ENCODE data around the gene BBS2.

The BBS2 gene

GRCh38 chr16:56542039-56542438 is 22.2 kb upstream of the BBS2 start:
- no peak for DNase-seq (ENCODE audit: low spot score)
- H3K4me1 ChIP-seq (ENCODE audit: insufficient read depth, poor library complexity, severe bottlenecking), result peaks cover 5% of the 10 kb centered on the region
- no peak for TF ChIP-seq CTCF (IDR thresholded peaks at IDR 0.05; ENCODE audit: poor library complexity, severe bottlenecking)

GRCh38 chr16:56539656-56540055 is 19.8 kb upstream of the BBS2 start:
- ATAC-seq (ENCODE audit: low read depth), result no peak
- Histone ChIP-seq H3K4me3 (ENCODE audit: severe bottlenecking) (no peak overlapping the region), H3K9me3 (ENCODE audit: severe bottlenecking) (no peaks in the 10 kb centered on the region), H3K27me3 (ENCODE audit: insufficient read depth, poor library complexity, severe bottlenecking) (no peaks in the 10 kb centered on the region), H3K27ac (ENCODE audit: poor library complexity, severe bottlenecking) (no peak overlapping the region), H3K4me1 (ENCODE audit: insufficient read depth, poor library complexity, severe bottlenecking) (no peaks in the 10 kb centered on the region), H3K36me3 (ENCODE audit: low read depth) (no peaks in the 10 kb centered on the region)
- DNase-seq (ENCODE audit: low spot score), result no peak
- TF ChIP-seq CTCF (IDR thresholded peaks at IDR 0.05; ENCODE audit: poor library complexity, severe bottlenecking), result no peak

More at GRCh38 chr16:56542039-56542438, 22.2 kb upstream of the BBS2 start:
- H3K27ac ChIP-seq (ENCODE audit: poor library complexity, severe bottlenecking), result no peak overlapping the region
- H3K9me3 ChIP-seq (ENCODE audit: severe bottlenecking), result no peaks in the 10 kb centered on the region
- no peak for ATAC-seq (ENCODE audit: low read depth)
- H3K27me3 ChIP-seq (ENCODE audit: insufficient read depth, poor library complexity, severe bottlenecking), result no peaks in the 10 kb centered on the region
- H3K36me3 ChIP-seq (ENCODE audit: low read depth), result no peaks in the 10 kb centered on the region
- no peak overlapping the region for H3K4me3 ChIP-seq (ENCODE audit: severe bottlenecking)

GRCh38 chr16:56538331-56538730 is 18.5 kb upstream of the BBS2 start:
- ATAC-seq (ENCODE audit: low read depth) (no peak), DNase-seq (ENCODE audit: low spot score) (no peak)
- Histone ChIP-seq H3K9me3 (ENCODE audit: severe bottlenecking) (no peaks in the 10 kb centered on the region), H3K36me3 (ENCODE audit: low read depth) (no peaks in the 10 kb centered on the region), H3K4me1 (ENCODE audit: insufficient read depth, poor library complexity, severe bottlenecking) (no peaks in the 10 kb centered on the region), H3K27ac (ENCODE audit: poor library complexity, severe bottlenecking) (no peak overlapping the region), H3K4me3 (ENCODE audit: severe bottlenecking) (no peak overlapping the region), H3K27me3 (ENCODE audit: insufficient read depth, poor library complexity, severe bottlenecking) (no peaks in the 10 kb centered on the region)
- no peak for TF ChIP-seq CTCF (IDR thresholded peaks at IDR 0.05; ENCODE audit: poor library complexity, severe bottlenecking)

- DNase-seq (ENCODE audit: low spot score) (no peak), ATAC-seq (ENCODE audit: low read depth) (no peak)
- Histone ChIP-seq H3K4me1 (ENCODE audit: insufficient read depth, poor library complexity, severe bottlenecking) (peaks cover 9% of the 10 kb centered on the region), H3K27me3 (ENCODE audit: insufficient read depth, poor library complexity, severe bottlenecking) (no peaks in the 10 kb centered on the region), H3K4me3 (ENCODE audit: severe bottlenecking) (no peak overlapping the region), H3K9me3 (ENCODE audit: severe bottlenecking) (no peaks in the 10 kb centered on the region), H3K27ac (ENCODE audit: poor library complexity, severe bottlenecking) (no peak overlapping the region), H3K36me3 (ENCODE audit: low read depth) (no peaks in the 10 kb centered on the region)
- no peak for TF ChIP-seq CTCF (IDR thresholded peaks at IDR 0.05; ENCODE audit: poor library complexity, severe bottlenecking)
Measured at GRCh38 chr16:56534847-56535383, 15.1 kb upstream of the BBS2 start.

- no peak for DNase-seq (ENCODE audit: low spot score)
- Histone ChIP-seq H3K4me3 (ENCODE audit: severe bottlenecking) (no peak overlapping the region), H3K27me3 (ENCODE audit: insufficient read depth, poor library complexity, severe bottlenecking) (no peaks in the 10 kb centered on the region), H3K27ac (ENCODE audit: poor library complexity, severe bottlenecking) (no peak overlapping the region), H3K36me3 (ENCODE audit: low read depth) (no peaks in the 10 kb centered on the region), H3K4me1 (ENCODE audit: insufficient read depth, poor library complexity, severe bottlenecking) (peaks cover 9% of the 10 kb centered on the region), H3K9me3 (ENCODE audit: severe bottlenecking) (no peaks in the 10 kb centered on the region)
- ATAC-seq (ENCODE audit: low read depth), result peak; percentile 55; the same call in 2 of the 3 replicates
- peak; percentile 27 for TF ChIP-seq CTCF (IDR thresholded peaks at IDR 0.05; ENCODE audit: poor library complexity, severe bottlenecking)
Measured at GRCh38 chr16:56532714-56533113, 12.9 kb upstream of the BBS2 start.

All from RWPE2 (cell line).